Mesothelial cell of epicardium (in vitro differentiated cells): ENCODE data around the gene KLHL2. TPM values are rescaled to one million over a fixed set of nuclear protein-coding genes. Genes with fewer than 3 reads are reported as not detected.

Source experiments
- DNase-seq, 2 experiments: peaks; one replicate each; pipeline ENCODE4 v3.0.0; 2021; ENCODE audit warnings: low spot score in 2 of 2; ENCODE audit not compliant: unreplicated experiment in 2 of 2
- H3K27ac Mint-ChIP-seq: 2 replicates; pipeline ENCODE4 v1.8.0; 2021; ENCODE audit warnings: mixed read lengths
- H3K27me3 Mint-ChIP-seq: 2 replicates; pipeline ENCODE4 v1.8.0; 2021; ENCODE audit warnings: low read depth, mixed read lengths
- H3K36me3 Mint-ChIP-seq: 2 replicates; pipeline ENCODE4 v1.8.0; 2021; ENCODE audit warnings: mixed read lengths
- H3K4me1 Mint-ChIP-seq: 2 replicates; pipeline ENCODE4 v1.8.0; 2021; ENCODE audit warnings: mixed read lengths
- H3K4me3 Mint-ChIP-seq: 2 replicates; pipeline ENCODE4 v1.8.0; 2021; ENCODE audit warnings: mild to moderate bottlenecking, moderate library complexity, mixed read lengths
- H3K9me3 Mint-ChIP-seq: 2 replicates; pipeline ENCODE4 v1.8.0; 2021; ENCODE audit warnings: mixed read lengths
- total RNA-seq: library from RNA; stranded (reverse); gene quantifications from 3 replicates; pipeline ENCODE4 v1.2.1, GENCODE V29; 2021
- TF ChIP-seq, protein P1 (sequence below): fragments of 200-600 bp; sonication (generic); IDR thresholded peaks from one replicate; pipeline ENCODE4 v1.5.0; 2021; ENCODE audit warnings: antibody characterized with exemption; ENCODE audit not compliant: unreplicated experiment

KLHL2 gene
- total RNA-seq, 1 donor from 2014 or later: 9.9 TPM

DNA sequence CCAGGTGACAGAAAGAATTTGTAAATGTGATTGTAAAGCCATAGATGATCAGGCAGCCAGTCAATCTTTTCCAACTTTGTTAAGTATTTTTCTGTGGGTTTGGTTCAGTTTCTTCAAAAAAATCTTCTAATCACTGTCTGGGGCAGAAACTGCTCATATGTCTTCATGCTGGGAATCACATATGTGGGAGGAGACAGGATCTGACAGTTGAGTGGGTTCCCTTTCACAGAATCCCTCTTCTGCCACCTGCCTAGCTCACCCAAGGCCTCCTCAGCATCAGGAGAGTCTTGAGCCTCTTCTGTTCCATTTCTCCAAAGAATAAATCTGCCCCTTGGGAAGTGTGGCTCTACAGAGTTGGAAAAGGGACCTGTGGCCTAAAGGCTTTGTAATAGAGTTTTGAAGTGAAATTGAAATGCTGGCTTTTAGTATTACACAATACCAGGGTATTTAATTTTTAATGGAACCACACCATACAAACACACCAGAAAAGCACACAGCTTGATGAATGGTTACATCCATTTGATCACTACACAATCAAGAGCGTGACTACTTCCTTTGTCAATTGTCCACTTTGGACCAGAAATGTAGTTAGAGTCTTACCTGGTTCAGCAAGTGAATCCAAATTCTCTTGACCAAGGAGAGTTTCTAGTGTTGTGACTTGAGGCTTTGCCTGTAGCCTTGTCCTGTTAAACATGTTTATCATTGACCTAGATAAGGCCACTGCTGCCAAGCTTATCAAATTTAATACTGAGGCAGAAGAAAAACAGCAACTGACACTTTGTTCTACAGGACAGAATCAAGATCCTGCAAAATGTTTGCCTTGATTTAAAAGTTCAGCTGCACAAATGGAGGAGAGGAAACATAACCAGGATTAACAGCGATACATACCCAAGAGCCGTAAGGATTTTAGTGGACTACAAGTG, 140.5 kb downstream of the KLHL2 start:
- Mint-ChIP-seq H3K4me1 (no peaks in the 10 kb centered on the region), H3K27ac (no peak overlapping the region)
- TF ChIP-seq, protein P1, sequence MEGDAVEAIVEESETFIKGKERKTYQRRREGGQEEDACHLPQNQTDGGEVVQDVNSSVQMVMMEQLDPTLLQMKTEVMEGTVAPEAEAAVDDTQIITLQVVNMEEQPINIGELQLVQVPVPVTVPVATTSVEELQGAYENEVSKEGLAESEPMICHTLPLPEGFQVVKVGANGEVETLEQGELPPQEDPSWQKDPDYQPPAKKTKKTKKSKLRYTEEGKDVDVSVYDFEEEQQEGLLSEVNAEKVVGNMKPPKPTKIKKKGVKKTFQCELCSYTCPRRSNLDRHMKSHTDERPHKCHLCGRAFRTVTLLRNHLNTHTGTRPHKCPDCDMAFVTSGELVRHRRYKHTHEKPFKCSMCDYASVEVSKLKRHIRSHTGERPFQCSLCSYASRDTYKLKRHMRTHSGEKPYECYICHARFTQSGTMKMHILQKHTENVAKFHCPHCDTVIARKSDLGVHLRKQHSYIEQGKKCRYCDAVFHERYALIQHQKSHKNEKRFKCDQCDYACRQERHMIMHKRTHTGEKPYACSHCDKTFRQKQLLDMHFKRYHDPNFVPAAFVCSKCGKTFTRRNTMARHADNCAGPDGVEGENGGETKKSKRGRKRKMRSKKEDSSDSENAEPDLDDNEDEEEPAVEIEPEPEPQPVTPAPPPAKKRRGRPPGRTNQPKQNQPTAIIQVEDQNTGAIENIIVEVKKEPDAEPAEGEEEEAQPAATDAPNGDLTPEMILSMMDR: no peak

DNA sequence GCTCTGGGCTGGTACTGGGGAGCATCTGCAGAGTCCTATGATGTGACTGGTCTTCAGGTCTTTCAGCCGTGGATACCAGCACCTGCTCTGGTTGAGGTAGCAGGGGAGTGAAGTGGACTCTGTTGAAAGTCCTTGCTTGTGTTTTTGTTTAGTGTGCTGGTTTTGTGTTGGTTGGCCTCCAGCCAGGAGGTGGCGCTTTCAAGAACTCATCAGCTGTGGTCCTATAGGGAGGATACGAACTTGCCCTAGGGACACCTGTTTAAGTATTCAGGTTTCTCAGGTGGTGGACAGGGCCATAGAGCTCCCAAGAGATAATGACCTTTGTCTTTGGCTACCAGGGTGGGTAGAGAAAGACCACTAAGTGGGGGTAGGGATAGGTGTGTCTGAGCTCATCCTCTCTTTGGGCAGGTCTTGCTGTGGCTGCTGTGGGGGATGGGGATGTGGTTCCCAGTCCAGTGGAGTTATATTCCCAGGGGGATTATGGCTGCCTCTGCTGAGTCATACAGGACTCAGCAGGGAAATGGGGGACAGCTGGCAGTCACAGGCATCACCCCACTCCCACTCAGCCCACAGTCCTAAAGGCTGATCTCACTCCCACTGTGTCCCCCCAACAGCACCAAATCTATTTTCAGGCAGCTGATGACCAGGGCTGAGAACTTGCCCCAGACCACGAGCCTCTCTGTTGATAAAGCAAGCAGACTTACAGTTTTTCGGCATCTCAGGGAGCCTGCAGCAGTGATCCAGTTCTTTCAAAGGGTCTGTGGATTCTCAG, 144.2 kb downstream of the KLHL2 start:
- H3K4me3 Mint-ChIP-seq: no peak overlapping the region

More for the DNA sequence above, 140.5 kb downstream of the KLHL2 start:
- no peak overlapping the region for H3K4me3 Mint-ChIP-seq
- DNase-seq: no peak
- H3K9me3 Mint-ChIP-seq: peaks cover 4% of the 10 kb centered on the region
- no peaks in the 10 kb centered on the region for H3K27me3 Mint-ChIP-seq
- H3K36me3 Mint-ChIP-seq: no peaks in the 10 kb centered on the region

DNA sequence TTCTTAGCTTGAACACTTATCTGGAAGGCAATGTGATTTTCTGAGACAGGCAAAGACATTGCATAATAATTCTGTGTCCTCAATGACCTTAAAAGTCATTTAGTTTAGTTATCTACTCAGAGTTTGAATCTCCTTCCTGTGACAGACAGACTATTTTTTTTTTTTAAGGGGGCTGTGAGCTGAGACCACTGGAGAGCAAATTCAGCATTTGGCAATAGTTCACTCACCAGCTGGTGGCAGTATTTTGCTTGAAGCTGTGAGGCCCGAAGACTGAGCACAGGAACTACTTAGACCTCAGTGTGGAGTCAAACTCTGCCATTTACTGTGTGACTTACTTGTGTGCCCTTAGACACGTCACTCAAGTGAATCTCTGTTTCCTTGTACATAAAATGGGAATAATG, 148.5 kb downstream of the KLHL2 start:
- no peak overlapping the region for H3K4me3 Mint-ChIP-seq
- H3K27ac Mint-ChIP-seq: no peak overlapping the region
- DNase-seq: no peak
- no peaks in the 10 kb centered on the region for H3K27me3 Mint-ChIP-seq
- H3K36me3 Mint-ChIP-seq: no peaks in the 10 kb centered on the region
- TF ChIP-seq, protein P1: no peak
- H3K9me3 Mint-ChIP-seq: peaks cover 5% of the 10 kb centered on the region
- peaks cover 5% of the 10 kb centered on the region for H3K4me1 Mint-ChIP-seq

More for the DNA sequence above, 144.2 kb downstream of the KLHL2 start:
- Mint-ChIP-seq H3K36me3 (no peaks in the 10 kb centered on the region), H3K4me1 (no peaks in the 10 kb centered on the region), H3K9me3 (peaks cover 5% of the 10 kb centered on the region), H3K27ac (no peak overlapping the region), H3K27me3 (no peaks in the 10 kb centered on the region)
- DNase-seq: no peak
- TF ChIP-seq, protein P1: no peak

DNA sequence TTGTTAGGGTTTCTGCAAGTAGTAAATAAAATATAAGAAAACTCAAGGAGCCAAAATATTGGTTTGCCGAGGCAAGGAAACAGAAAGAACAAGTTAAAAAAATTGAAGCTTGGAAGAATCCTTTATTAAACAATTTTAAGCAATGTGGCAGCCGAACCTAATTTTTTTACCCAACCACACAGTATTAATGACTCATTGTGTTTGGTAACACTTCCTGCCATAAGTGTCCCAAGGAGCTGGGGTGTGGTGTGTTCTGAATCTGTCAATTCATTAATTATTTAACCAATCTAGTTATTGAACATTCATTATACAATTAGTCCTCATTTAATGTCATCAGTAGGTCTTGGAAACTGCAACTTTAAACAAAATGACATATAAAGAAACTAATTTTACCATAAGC, 152.1 kb downstream of the KLHL2 start:
- no peak overlapping the region for H3K27ac Mint-ChIP-seq
- no peaks in the 10 kb centered on the region for H3K27me3 Mint-ChIP-seq
- no peak for DNase-seq
- H3K4me3 Mint-ChIP-seq: no peak overlapping the region
- H3K4me1 Mint-ChIP-seq: peaks cover 15% of the 10 kb centered on the region
- no peaks in the 10 kb centered on the region for H3K36me3 Mint-ChIP-seq
- no peaks in the 10 kb centered on the region for H3K9me3 Mint-ChIP-seq
- TF ChIP-seq, protein P1: no peak

DNA sequence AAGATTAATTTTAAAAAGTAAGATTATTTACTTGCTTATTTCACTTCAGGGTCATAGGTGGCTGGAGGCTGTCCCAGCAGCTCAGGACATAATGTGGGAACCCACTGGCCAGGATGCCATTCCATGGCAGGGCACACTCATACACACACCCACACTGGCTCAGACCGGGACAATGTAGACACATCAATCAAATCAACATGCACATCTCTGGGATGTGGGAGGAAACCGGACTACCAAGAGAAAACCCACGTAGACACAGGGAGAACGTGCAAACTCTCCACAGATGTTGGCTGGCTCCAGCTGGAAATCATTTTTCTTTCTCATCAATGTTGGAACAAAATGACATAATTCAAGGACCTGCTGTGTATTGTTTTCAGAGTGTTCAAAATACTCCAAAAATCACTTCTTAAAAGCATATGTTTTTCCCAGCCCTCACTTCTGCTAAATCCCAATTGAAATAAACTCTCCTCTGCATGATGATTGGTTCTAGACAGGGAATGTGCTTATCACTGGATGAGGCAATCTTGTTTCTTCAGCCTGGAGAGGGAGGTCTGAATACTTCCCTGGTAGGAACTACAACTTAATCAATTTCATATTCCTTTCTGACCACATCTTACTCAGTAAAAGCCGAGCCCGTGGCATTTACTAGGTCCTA, 152.8 kb downstream of the KLHL2 start:
- H3K4me1 Mint-ChIP-seq: peaks cover 15% of the 10 kb centered on the region
- H3K9me3 Mint-ChIP-seq: no peaks in the 10 kb centered on the region
- H3K4me3 Mint-ChIP-seq: no peak overlapping the region
- TF ChIP-seq, protein P1: no peak
- H3K27me3 Mint-ChIP-seq: no peaks in the 10 kb centered on the region
- DNase-seq: no peak
- H3K36me3 Mint-ChIP-seq: no peaks in the 10 kb centered on the region
- H3K27ac Mint-ChIP-seq: no peak overlapping the region
